Glutamatergic neuron (in vitro differentiated cells): Measurements from ENCODE around the gene FAM240B. TPM values are rescaled to one million over a fixed set of nuclear protein-coding genes. Genes with fewer than 3 reads are reported as not detected.

Source experiments
- DNase-seq: peaks from one replicate; pipeline ENCODE4 v3.0.0; 2022
- H3K27ac Mint-ChIP-seq: one replicate; pipeline ENCODE4 v1.8.0; 2020; ENCODE audit warnings: mild to moderate bottlenecking, mixed read lengths, inconsistent platforms; ENCODE audit not compliant: unreplicated experiment
- H3K27me3 Mint-ChIP-seq: one replicate; pipeline ENCODE4 v1.8.0; 2020; ENCODE audit warnings: mild to moderate bottlenecking, moderate library complexity, mixed read lengths, inconsistent platforms; ENCODE audit not compliant: unreplicated experiment
- H3K36me3 Mint-ChIP-seq: one replicate; pipeline ENCODE4 v1.8.0; 2020; ENCODE audit warnings: mild to moderate bottlenecking, mixed read lengths, inconsistent platforms; ENCODE audit not compliant: unreplicated experiment
- H3K4me1 Mint-ChIP-seq: one replicate; pipeline ENCODE4 v1.8.0; 2020; ENCODE audit warnings: mild to moderate bottlenecking, low read depth, mixed read lengths, inconsistent platforms; ENCODE audit not compliant: unreplicated experiment
- H3K4me3 Mint-ChIP-seq: one replicate; pipeline ENCODE4 v1.8.0; 2020; ENCODE audit warnings: mild to moderate bottlenecking, mixed read lengths, inconsistent platforms; ENCODE audit not compliant: unreplicated experiment
- H3K9me3 Mint-ChIP-seq: one replicate; pipeline ENCODE4 v1.8.0; 2020; ENCODE audit warnings: mild to moderate bottlenecking, moderate library complexity, mixed read lengths, inconsistent platforms; ENCODE audit not compliant: unreplicated experiment
- CTCF ChIP-seq: fragments of 200-600 bp; sonication (generic); IDR thresholded peaks from one replicate; pipeline ENCODE4 v1.5.0; 2021; ENCODE audit not compliant: partially characterized antibody, unreplicated experiment
- total RNA-seq: library from RNA; stranded (reverse); fragmentation: NEBNext Ultra II Directional; extraction: Animal tissue kit (Norgen Biotek cat#: 25700); gene quantifications from one replicate; pipeline ENCODE4 v1.2.1, GENCODE V29; 2021; ENCODE audit not compliant: unreplicated experiment

Gene FAM240B
- total RNA-seq, 1 donor from 2014 or later: not detected

GRCh38 chr9:38699337-38699736, 20.6 kb downstream of the FAM240B start:
- H3K4me3 Mint-ChIP-seq: no peak overlapping the region
- H3K27ac Mint-ChIP-seq: no peak overlapping the region
- H3K4me1 Mint-ChIP-seq: no peaks in the 10 kb centered on the region
- no peak for DNase-seq
- TF ChIP-seq CTCF: no peak
- no peaks in the 10 kb centered on the region for H3K36me3 Mint-ChIP-seq
- no peaks in the 10 kb centered on the region for H3K9me3 Mint-ChIP-seq
- no peaks in the 10 kb centered on the region for H3K27me3 Mint-ChIP-seq

- TF ChIP-seq CTCF: no peak
- no peaks in the 10 kb centered on the region for H3K36me3 Mint-ChIP-seq
- H3K27ac Mint-ChIP-seq: no peak overlapping the region
- H3K4me1 Mint-ChIP-seq: peaks cover 8% of the 10 kb centered on the region
- no peak for DNase-seq
- no peaks in the 10 kb centered on the region for H3K9me3 Mint-ChIP-seq
- no peaks in the 10 kb centered on the region for H3K27me3 Mint-ChIP-seq
- no peak overlapping the region for H3K4me3 Mint-ChIP-seq
These were observed 22.1 kb downstream of the FAM240B start for GRCh38 chr9:38697776-38698300.

GRCh38 chr9:38696999-38697398, 22.9 kb downstream of the FAM240B start:
- peaks cover 15% of the 10 kb centered on the region for H3K4me1 Mint-ChIP-seq
- H3K36me3 Mint-ChIP-seq: no peaks in the 10 kb centered on the region
- no peak overlapping the region for H3K4me3 Mint-ChIP-seq
- no peaks in the 10 kb centered on the region for H3K9me3 Mint-ChIP-seq
- H3K27ac Mint-ChIP-seq: no peak overlapping the region
- no peak for TF ChIP-seq CTCF
- H3K27me3 Mint-ChIP-seq: no peaks in the 10 kb centered on the region
- DNase-seq: no peak

- H3K36me3 Mint-ChIP-seq: no peaks in the 10 kb centered on the region
- H3K27ac Mint-ChIP-seq: no peak overlapping the region
- no peak for DNase-seq
- no peaks in the 10 kb centered on the region for H3K9me3 Mint-ChIP-seq
- H3K27me3 Mint-ChIP-seq: no peaks in the 10 kb centered on the region
- peaks cover 29% of the 10 kb centered on the region for H3K4me1 Mint-ChIP-seq
- no peak for TF ChIP-seq CTCF
- H3K4me3 Mint-ChIP-seq: no peak overlapping the region
These were observed 25.3 kb downstream of the FAM240B start for GRCh38 chr9:38694676-38695075.

- Mint-ChIP-seq H3K4me1 (peaks cover 34% of the 10 kb centered on the region), H3K27me3 (no peaks in the 10 kb centered on the region), H3K36me3 (no peaks in the 10 kb centered on the region)
These were observed 27.2 kb downstream of the FAM240B start for GRCh38 chr9:38692707-38693106.

More at GRCh38 chr9:38692707-38693106, 27.2 kb downstream of the FAM240B start:
- Mint-ChIP-seq H3K9me3 (no peaks in the 10 kb centered on the region), H3K27ac (no peak overlapping the region), H3K4me3 (no peak overlapping the region)
- no peak for DNase-seq
- no peak for TF ChIP-seq CTCF
